ENCODE measurements around the gene IL1A.

GRCh38 chr2:112787729-112788393 lies 3.6 kb upstream of the IL1A start:
- TF ChIP-seq CTCF (IDR thresholded peaks at IDR 0.05) (no peak), POLR2A (IDR thresholded peaks at IDR 0.05) (no peak), EP300 (IDR thresholded peaks at IDR 0.05) (no peak), POLR2AphosphoS5 (IDR thresholded peaks at IDR 0.05) (no peak)

All from upper lobe of left lung (tissue), 4 donors.